ENCODE data around the gene ANXA9. TPM values are rescaled to one million over a fixed set of nuclear protein-coding genes. Genes with fewer than 3 reads are reported as not detected.
A peak's percentile ranks its signal among the peaks of the same experiment; 100 is the strongest.

ANXA9 gene
- total RNA-seq, 4 donors from 2014 or later: 17.6 to 67.5 (median 45.8) TPM

GRCh38 chr1:150971583-150972416 is 10.3 kb upstream of the ANXA9 start:
- H3K27ac ChIP-seq: peak overlapping the region; percentile 71
- no peaks in the 10 kb centered on the region for H3K9me3 ChIP-seq
- H3K4me1 ChIP-seq: peaks cover 50% of the 10 kb centered on the region
- no peaks in the 10 kb centered on the region for H3K27me3 ChIP-seq
- peak overlapping the region; percentile 69 for H3K4me3 ChIP-seq
- H3K36me3 ChIP-seq: peaks cover 24% of the 10 kb centered on the region
- WGBS: 80% methylated on average over 4 of the region's 6 CpGs
- TF ChIP-seq CTCF (IDR thresholded peaks at IDR 0.05) (no peak), EP300 (IDR thresholded peaks at IDR 0.05) (no peak), POLR2A (IDR thresholded peaks at IDR 0.05) (no peak), POLR2AphosphoS5 (IDR thresholded peaks at IDR 0.05) (no peak)
- no peak for DNase-seq (ENCODE audit: low spot score in 2 of 2)

- no peaks in the 10 kb centered on the region for H3K27me3 ChIP-seq
- H3K9me3 ChIP-seq: no peaks in the 10 kb centered on the region
- peaks cover 17% of the 10 kb centered on the region for H3K36me3 ChIP-seq
- peaks cover 57% of the 10 kb centered on the region for H3K4me1 ChIP-seq
- H3K27ac ChIP-seq: peak overlapping the region; percentile 71
- H3K4me3 ChIP-seq: peak overlapping the region; percentile 69
- 56% methylated on average over 4 of the region's 4 CpGs for WGBS
- no peak for DNase-seq (ENCODE audit: low spot score in 2 of 2)
- TF ChIP-seq EP300 (IDR thresholded peaks at IDR 0.05): no peak
- no peak for TF ChIP-seq CTCF (IDR thresholded peaks at IDR 0.05)
Measured at GRCh38 chr1:150972417-150972940, 9.6 kb upstream of the ANXA9 start.

GRCh38 chr1:150973258-150973835 is 8.7 kb upstream of the ANXA9 start:
- DNase-seq (ENCODE audit: low spot score in 2 of 2): no peak
- WGBS: 30% methylated on average over 15 of the region's 15 CpGs

GRCh38 chr1:150973836-150974579 is 8.1 kb upstream of the ANXA9 start:
- 2% methylated on average over 18 of the region's 67 CpGs for WGBS
- TF ChIP-seq CTCF (IDR thresholded peaks at IDR 0.05) (no peak), POLR2AphosphoS5 (IDR thresholded peaks at IDR 0.05) (no peak), EP300 (IDR thresholded peaks at IDR 0.05) (no peak), POLR2A (IDR thresholded peaks at IDR 0.05) (no peak)
- H3K27ac ChIP-seq: peak overlapping the region; percentile 97
- peak overlapping the region; percentile 69 for H3K4me3 ChIP-seq
- peaks cover 2% of the 10 kb centered on the region for H3K36me3 ChIP-seq
- H3K27me3 ChIP-seq: no peaks in the 10 kb centered on the region
- H3K9me3 ChIP-seq: no peaks in the 10 kb centered on the region
- peak in 1 of 2 donors; percentile 77 for DNase-seq (ENCODE audit: low spot score in 2 of 2)
- H3K4me1 ChIP-seq: peaks cover 70% of the 10 kb centered on the region

More at GRCh38 chr1:150973258-150973835, 8.7 kb upstream of the ANXA9 start:
- peaks cover 9% of the 10 kb centered on the region for H3K36me3 ChIP-seq
- no peak for TF ChIP-seq CTCF (IDR thresholded peaks at IDR 0.05)
- no peak for TF ChIP-seq EP300 (IDR thresholded peaks at IDR 0.05)
- no peak for TF ChIP-seq POLR2AphosphoS5 (IDR thresholded peaks at IDR 0.05)
- TF ChIP-seq POLR2A (IDR thresholded peaks at IDR 0.05): no peak
- peaks cover 66% of the 10 kb centered on the region for H3K4me1 ChIP-seq
- no peaks in the 10 kb centered on the region for H3K9me3 ChIP-seq
- H3K4me3 ChIP-seq: peak overlapping the region; percentile 69
- peak overlapping the region; percentile 97 for H3K27ac ChIP-seq
- no peaks in the 10 kb centered on the region for H3K27me3 ChIP-seq

Measured in suprapubic skin (tissue), 4 donors.